ENCODE measurements around the gene BTNL9. TPM values are rescaled to one million over a fixed set of nuclear protein-coding genes. Genes with fewer than 3 reads are reported as not detected.

BTNL9 gene
- total RNA-seq, 2 donors from 2014 or later, result 5.3 to 23.5 TPM

DNA sequence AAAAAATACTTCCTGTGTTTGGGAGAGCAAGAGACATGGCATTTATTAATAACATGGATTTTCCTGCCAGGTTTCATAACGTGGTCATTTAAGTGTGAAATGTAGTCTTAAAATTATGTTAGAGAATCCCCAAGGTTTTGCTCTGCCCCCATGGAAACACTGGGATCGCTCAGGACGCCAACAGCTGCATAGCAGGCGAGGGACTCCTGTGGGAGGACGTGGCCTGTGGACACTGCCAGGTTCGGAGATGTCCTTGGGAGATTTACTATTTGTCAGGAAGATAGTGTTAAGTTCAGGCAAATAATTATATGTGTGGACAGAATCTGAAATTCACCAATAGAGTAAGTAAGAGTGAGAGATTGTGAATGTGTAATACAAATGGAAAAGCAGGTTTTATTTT, 977 bp downstream of the BTNL9 start:
- Histone ChIP-seq H3K27me3 (no peaks in the 10 kb centered on the region), H3K27ac (peak overlapping the region; percentile 73 to 76), H3K4me3 (peak overlapping the region; percentile 36 to 42), H3K9me3 (no peaks in the 10 kb centered on the region), H3K36me3 (no peaks in the 10 kb centered on the region), H3K4me1 (no peaks in the 10 kb centered on the region)
- no peak for DNase-seq (ENCODE audit: low spot score)
- TF ChIP-seq, protein P1, sequence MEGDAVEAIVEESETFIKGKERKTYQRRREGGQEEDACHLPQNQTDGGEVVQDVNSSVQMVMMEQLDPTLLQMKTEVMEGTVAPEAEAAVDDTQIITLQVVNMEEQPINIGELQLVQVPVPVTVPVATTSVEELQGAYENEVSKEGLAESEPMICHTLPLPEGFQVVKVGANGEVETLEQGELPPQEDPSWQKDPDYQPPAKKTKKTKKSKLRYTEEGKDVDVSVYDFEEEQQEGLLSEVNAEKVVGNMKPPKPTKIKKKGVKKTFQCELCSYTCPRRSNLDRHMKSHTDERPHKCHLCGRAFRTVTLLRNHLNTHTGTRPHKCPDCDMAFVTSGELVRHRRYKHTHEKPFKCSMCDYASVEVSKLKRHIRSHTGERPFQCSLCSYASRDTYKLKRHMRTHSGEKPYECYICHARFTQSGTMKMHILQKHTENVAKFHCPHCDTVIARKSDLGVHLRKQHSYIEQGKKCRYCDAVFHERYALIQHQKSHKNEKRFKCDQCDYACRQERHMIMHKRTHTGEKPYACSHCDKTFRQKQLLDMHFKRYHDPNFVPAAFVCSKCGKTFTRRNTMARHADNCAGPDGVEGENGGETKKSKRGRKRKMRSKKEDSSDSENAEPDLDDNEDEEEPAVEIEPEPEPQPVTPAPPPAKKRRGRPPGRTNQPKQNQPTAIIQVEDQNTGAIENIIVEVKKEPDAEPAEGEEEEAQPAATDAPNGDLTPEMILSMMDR (IDR thresholded peaks at IDR 0.05), result no peak

DNA sequence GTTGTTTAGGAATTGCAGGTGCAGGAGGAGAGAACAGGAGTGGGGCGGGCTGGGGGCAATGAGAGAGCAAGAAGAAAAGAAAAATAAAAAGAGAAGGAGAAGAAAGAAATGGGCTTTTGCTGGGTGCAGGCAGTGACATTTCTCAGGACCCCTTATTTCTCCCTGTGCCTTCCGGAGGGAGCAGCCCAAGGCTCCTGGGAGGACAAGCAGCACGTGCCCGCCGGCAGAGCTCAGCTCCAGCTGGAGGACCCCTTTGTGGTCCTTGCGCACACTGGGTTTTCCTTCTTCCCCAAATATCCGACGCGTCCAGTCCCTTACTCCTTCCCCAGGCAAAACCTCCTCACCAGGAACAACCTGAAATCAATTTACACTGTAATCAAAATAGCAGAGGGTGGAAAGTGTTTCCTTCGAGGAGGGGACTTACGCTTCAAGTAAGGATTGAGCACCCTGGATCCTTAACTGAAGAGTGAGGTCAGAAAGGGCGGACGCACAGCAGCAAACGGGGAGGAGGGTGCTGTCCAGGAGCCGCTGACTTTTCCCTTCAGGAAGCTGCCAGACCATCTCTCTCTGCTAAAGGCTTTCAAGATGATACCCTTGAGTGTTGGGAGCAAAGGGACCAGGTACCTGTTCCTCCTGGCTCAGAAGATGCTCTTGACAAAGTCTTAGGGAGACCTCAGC, 2.1 kb downstream of the BTNL9 start:
- Histone ChIP-seq H3K36me3 (no peaks in the 10 kb centered on the region), H3K27me3 (no peaks in the 10 kb centered on the region), H3K9me3 (no peaks in the 10 kb centered on the region), H3K27ac (peak overlapping the region; percentile 73 to 76), H3K4me1 (no peaks in the 10 kb centered on the region), H3K4me3 (peak overlapping the region; percentile 36 to 42)
- peak; percentile 46 for DNase-seq (ENCODE audit: low spot score)
- TF ChIP-seq, protein P1 (IDR thresholded peaks at IDR 0.05), result no peak

DNA sequence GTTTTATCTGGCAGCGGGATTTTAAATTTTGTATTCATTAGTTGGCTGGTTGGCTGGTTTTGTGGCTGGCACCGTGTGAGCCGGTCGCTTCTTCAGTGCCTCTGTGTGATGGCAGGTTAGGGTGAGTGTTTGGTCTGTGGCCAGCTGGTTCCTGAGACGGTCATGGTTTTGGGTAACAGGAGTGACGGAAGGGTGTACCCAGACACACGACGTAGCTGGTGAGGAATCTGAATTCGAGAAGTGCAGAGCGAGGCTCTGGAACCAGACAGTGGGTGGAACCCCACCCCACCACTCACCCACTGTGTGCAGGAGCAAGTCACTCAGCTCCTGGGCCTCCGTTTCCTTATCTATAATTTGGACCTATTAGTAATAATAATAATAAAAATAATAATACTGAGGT, 2.7 kb downstream of the BTNL9 start:
- H3K27ac ChIP-seq, result peak overlapping the region; percentile 73 to 76
- H3K27me3 ChIP-seq, result no peaks in the 10 kb centered on the region
- DNase-seq (ENCODE audit: low spot score), result peak; percentile 49
- TF ChIP-seq, protein P1 (IDR thresholded peaks at IDR 0.05), result no peak
- no peaks in the 10 kb centered on the region for H3K4me1 ChIP-seq
- peak overlapping the region; percentile 36 to 42 for H3K4me3 ChIP-seq
- H3K9me3 ChIP-seq, result no peaks in the 10 kb centered on the region
- H3K36me3 ChIP-seq, result no peaks in the 10 kb centered on the region

DNA sequence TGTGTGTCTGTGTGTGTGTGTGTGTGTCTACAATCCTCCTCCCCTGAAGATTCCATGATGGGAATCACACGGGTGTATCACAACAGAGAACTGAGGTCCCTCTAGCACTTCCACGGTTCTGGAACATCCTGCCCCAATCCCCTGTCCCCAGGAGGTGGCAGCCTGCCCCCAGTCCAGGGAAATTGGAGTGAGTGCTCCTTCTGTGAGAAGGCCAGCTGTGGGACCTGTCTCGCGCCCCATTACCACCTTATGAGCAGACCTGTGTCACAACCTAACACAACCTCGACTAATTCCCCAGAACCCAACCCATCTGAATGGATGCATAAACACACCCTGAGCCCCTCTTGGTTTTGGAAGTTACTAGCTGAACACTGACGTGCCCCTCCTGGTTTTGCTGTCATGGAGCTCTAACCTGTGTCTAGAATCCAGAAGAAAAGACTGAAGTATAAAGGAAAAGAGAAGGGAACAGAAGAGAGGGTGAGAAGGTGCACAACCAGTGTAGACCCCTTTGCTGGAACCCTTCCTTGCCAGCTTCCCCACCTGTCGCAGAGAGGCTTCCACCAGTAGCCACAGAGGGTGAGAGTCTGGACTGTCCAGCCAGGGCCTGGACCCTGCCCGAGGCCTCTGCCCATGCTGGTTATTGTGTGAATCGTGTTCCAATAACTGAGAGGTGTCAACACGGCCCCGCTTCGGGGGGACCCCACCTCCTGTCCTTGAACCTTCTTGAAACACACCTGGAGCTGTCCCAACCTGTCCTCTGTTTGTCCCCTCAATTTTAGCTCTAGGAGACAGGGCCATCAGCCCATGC, 3.4 kb downstream of the BTNL9 start:
- H3K27me3 ChIP-seq, result no peaks in the 10 kb centered on the region
- TF ChIP-seq, protein P1 (IDR thresholded peaks at IDR 0.05), result peak in 1 of 2 donors; percentile 31
- no peaks in the 10 kb centered on the region for H3K9me3 ChIP-seq
- peak; percentile 48 for DNase-seq (ENCODE audit: low spot score)
- H3K4me1 ChIP-seq, result no peaks in the 10 kb centered on the region
- peak overlapping the region; percentile 12 to 42 for H3K4me3 ChIP-seq
- H3K27ac ChIP-seq, result peak overlapping the region; percentile 73 to 76
- no peaks in the 10 kb centered on the region for H3K36me3 ChIP-seq

DNA sequence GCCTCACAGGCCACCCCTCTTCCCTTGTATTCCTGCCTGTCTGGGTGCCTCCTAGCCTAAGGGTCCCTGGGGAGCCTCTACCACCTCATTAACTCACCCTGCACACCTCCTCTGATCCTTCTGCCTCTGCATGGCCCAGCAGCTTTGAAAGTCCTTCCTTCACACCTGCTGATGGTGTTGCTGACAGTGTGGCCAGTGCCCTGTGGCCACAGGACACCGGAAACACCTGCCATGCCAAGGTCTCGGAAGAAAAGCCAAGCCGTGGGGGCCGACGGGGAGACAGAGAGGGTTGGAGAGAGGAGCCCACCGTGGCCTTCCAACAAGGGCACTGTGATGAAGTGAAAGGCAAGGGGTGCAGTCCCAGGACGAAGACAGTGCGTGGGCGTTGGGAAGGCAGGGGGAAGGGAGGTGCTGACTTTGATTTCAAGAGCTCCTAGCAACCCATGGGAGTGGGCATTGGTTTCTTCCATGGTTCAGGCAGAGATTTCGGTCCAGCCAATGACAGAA, 4.1 kb downstream of the BTNL9 start:
- Histone ChIP-seq H3K27me3 (no peaks in the 10 kb centered on the region), H3K4me1 (no peaks in the 10 kb centered on the region), H3K36me3 (no peaks in the 10 kb centered on the region), H3K9me3 (no peaks in the 10 kb centered on the region), H3K27ac (peak overlapping the region; percentile 73 to 76), H3K4me3 (peak overlapping the region in 1 of 2 donors; percentile 42)
- TF ChIP-seq, protein P1 (IDR thresholded peaks at IDR 0.05), result no peak
- DNase-seq (ENCODE audit: low spot score), result no peak
